ENCODE results near the gene CALCOCO2. TPM values are rescaled to one million over a fixed set of nuclear protein-coding genes. Genes with fewer than 3 reads are reported as not detected.

CALCOCO2 gene
- polyA plus RNA-seq, 1 donor from 2014 or later: 4.5 TPM

DNA sequence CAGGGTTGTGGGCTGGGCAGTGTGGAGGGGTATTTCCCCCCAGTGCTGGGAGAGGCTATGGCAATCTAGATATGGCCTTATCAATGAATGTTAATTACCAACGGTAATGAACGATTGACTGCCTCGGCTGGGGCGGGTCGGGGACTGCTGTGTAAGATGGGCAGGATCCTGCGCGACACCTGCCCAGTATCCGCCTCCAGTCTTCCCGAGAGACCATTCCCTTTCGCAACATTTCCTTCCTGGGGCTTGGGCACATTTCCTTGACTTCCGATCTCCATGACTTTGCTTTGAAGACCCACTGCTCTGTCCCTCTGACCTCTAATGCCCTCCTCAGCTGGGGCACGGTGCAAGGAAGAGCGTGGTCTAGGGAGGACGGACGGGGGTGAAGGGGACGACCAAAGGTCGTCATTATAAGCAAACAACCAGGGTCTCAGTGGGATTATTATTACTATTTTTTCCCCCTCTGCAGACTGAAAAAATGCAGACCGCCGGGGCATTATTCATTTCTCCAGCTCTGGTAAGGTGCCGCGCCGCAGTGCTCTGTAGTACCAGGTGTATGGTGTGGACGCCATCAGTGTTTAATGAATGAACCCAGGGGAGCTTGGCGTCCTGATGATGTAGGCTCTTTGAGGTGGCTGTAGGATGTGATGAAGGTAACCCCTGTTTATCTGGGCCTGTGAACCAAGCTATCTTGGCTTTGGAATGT lies 62.3 kb downstream of the CALCOCO2 start:
- TF ChIP-seq MXI1 (conservative IDR thresholded peaks at IDR 0.05; ENCODE audit: poor library complexity, severe bottlenecking) (peak; percentile 72), TAF1 (IDR thresholded peaks at IDR 0.05; ENCODE audit: low read depth) (peak; percentile 62), SMC3 (conservative IDR thresholded peaks at IDR 0.05; ENCODE audit: poor library complexity) (peak; percentile 49), EZH2 (IDR thresholded peaks at IDR 0.05; ENCODE audit: borderline replicate concordance, insufficient read depth, low read length, poor library complexity, severe bottlenecking) (no peak), EP300 (conservative IDR thresholded peaks at IDR 0.05; ENCODE audit: poor library complexity, severe bottlenecking) (no peak)
- H3K9ac ChIP-seq (ENCODE audit: low read length): peak overlapping the region; percentile 80
- peak overlapping the region; percentile 76 for H3K27ac ChIP-seq (ENCODE audit: low read length)
- H3K4me3 ChIP-seq (ENCODE audit: low read length): peak overlapping the region; percentile 82
- H4K20me1 ChIP-seq (ENCODE audit: insufficient read depth): no peaks in the 10 kb centered on the region
- no peaks in the 10 kb centered on the region for H3K9me2 ChIP-seq (ENCODE audit: insufficient read depth, low read length)
- no peaks in the 10 kb centered on the region for H3K27me3 ChIP-seq (ENCODE audit: insufficient read depth, low read depth, low read length)
- H3K4me2 ChIP-seq (ENCODE audit: low read length): peak overlapping the region; percentile 80
- H2AFZ ChIP-seq (ENCODE audit: low read depth, low read length): peak overlapping the region; percentile 30
- peaks cover 6% of the 10 kb centered on the region for H3F3A ChIP-seq (ENCODE audit: insufficient read depth, low read length, poor library complexity, severe bottlenecking)
- H3K9me3 ChIP-seq (ENCODE audit: low read length): no peaks in the 10 kb centered on the region
- H3K79me2 ChIP-seq (replicated peaks; ENCODE audit: insufficient read depth, low read length): peaks cover 11% of the 10 kb centered on the region
- H3K36me3 ChIP-seq (ENCODE audit: insufficient read depth, low read length): no peaks in the 10 kb centered on the region

DNA sequence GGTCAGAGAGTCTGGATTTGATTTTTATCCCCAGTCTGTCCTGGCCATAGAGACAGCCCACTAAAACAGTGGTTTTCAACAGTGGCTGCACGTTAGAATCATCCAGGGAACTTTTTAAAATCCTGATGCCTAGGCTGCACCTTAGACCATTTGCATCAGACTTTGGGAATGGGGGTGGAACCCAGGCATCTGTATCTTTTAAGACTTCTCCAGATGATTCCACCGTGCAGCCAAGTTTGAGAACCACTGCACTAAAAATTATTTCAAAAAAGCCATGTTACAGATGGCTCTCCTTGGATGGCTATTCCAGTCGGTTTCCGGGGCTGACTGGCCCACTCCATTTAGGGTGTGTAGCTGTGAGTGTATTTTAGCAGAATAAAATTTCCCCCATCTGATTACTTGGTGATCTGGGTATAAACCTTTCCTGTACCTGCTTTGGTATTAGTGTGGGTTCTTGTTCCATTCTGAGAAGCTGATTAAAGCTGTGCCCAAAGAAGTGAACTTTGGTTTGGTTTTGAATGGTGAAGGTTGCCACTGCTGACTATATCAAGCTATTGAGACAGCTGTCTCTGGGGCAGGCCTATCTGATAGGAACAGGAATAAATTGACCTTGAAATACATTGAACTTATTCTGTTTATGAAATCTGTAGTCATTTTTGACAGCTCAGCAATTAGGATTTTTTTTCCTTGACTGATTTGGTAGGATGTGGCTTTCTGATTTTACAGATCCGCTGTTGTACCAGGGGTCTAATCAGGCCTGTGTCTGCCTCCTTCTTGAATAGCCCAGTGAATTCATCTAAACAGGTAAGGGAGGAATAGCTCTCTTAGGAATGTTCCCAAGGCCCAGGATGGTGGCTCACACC lies 63.0 kb downstream of the CALCOCO2 start:
- Histone ChIP-seq H3K79me2 (replicated peaks; ENCODE audit: insufficient read depth, low read length) (peaks cover 11% of the 10 kb centered on the region), H3K9me3 (ENCODE audit: low read length) (no peaks in the 10 kb centered on the region), H4K20me1 (ENCODE audit: insufficient read depth) (no peaks in the 10 kb centered on the region), H3K4me2 (ENCODE audit: low read length) (peak overlapping the region; percentile 80), H3K36me3 (ENCODE audit: insufficient read depth, low read length) (no peaks in the 10 kb centered on the region), H3K9ac (ENCODE audit: low read length) (peak overlapping the region; percentile 80), H2AFZ (ENCODE audit: low read depth, low read length) (peak overlapping the region; percentile 30), H3K27me3 (ENCODE audit: insufficient read depth, low read depth, low read length) (no peaks in the 10 kb centered on the region), H3K9me2 (ENCODE audit: insufficient read depth, low read length) (no peaks in the 10 kb centered on the region), H3F3A (ENCODE audit: insufficient read depth, low read length, poor library complexity, severe bottlenecking) (peaks cover 6% of the 10 kb centered on the region), H3K4me3 (ENCODE audit: low read length) (peak overlapping the region; percentile 82), H3K27ac (ENCODE audit: low read length) (peak overlapping the region; percentile 76)
- TF ChIP-seq POLR2AphosphoS5 (IDR thresholded peaks at IDR 0.05): no peak
- TF ChIP-seq REST (IDR thresholded peaks at IDR 0.05; ENCODE audit: borderline replicate concordance): no peak
- no peak for TF ChIP-seq MXI1 (conservative IDR thresholded peaks at IDR 0.05; ENCODE audit: poor library complexity, severe bottlenecking)
- no peak for TF ChIP-seq SMC3 (conservative IDR thresholded peaks at IDR 0.05; ENCODE audit: poor library complexity)
- no peak for TF ChIP-seq TAF1 (IDR thresholded peaks at IDR 0.05; ENCODE audit: low read depth)
- TF ChIP-seq, protein P1, sequence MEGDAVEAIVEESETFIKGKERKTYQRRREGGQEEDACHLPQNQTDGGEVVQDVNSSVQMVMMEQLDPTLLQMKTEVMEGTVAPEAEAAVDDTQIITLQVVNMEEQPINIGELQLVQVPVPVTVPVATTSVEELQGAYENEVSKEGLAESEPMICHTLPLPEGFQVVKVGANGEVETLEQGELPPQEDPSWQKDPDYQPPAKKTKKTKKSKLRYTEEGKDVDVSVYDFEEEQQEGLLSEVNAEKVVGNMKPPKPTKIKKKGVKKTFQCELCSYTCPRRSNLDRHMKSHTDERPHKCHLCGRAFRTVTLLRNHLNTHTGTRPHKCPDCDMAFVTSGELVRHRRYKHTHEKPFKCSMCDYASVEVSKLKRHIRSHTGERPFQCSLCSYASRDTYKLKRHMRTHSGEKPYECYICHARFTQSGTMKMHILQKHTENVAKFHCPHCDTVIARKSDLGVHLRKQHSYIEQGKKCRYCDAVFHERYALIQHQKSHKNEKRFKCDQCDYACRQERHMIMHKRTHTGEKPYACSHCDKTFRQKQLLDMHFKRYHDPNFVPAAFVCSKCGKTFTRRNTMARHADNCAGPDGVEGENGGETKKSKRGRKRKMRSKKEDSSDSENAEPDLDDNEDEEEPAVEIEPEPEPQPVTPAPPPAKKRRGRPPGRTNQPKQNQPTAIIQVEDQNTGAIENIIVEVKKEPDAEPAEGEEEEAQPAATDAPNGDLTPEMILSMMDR (IDR thresholded peaks at IDR 0.05; ENCODE audit: poor library complexity, severe bottlenecking): no peak

Measured in neural cell (in vitro differentiated cells).